Left lung (tissue), 14 donors: ENCODE data around the gene ULK3. TPM values are rescaled to one million over a fixed set of nuclear protein-coding genes. Genes with fewer than 3 reads are reported as not detected.

Experiments
- ATAC-seq: fragments of 200-7000 bp; cut with Tn5 transposase; one replicate; pipeline ENCODE4 v1.9.1; 2020; ENCODE audit warnings: moderate library complexity
- DNase-seq, 4 donors: peaks; one replicate each; pipeline ENCODE4 v3.0.0-alpha.2; 2013 to 2020
- H3K27ac ChIP-seq, 2 donors: fragments of 200-600 bp; sonication (generic) in 1 of 2; one replicate each; pipeline versions ENCODE4 v1.5.0 to v1.8.0; 2020 to 2021
- H3K27me3 ChIP-seq, 2 donors: fragments of 200-600 bp; sonication (generic) in 1 of 2; one replicate each; pipeline versions ENCODE4 v1.5.0 to v1.8.0; 2020 to 2021
- H3K36me3 ChIP-seq, 2 donors: fragments of 200-600 bp; sonication (generic) in 1 of 2; one replicate each; pipeline versions ENCODE4 v1.5.0 to v1.8.0; 2020 to 2021
- H3K4me1 ChIP-seq, 2 donors: fragments of 200-600 bp; one replicate each; pipeline ENCODE4 v1.8.0; 2021
- H3K4me3 ChIP-seq, 2 donors: fragments of 200-600 bp; sonication (generic) in 1 of 2; one replicate each; pipeline versions ENCODE4 v1.5.0 to v1.8.0; 2020 to 2021; ENCODE audit warnings: mild to moderate bottlenecking in 1 of 2
- H3K9me3 ChIP-seq, 2 donors: fragments of 200-600 bp; sonication (generic) in 1 of 2; one replicate each; pipeline versions ENCODE4 v1.5.0 to v1.8.0; 2020 to 2021
- intact Hi-C, 2 donors: fragments of 100-400 bp; cut with DNase I; formaldehyde crosslinking; loops; one replicate each; pipeline versions ENCODE4 v1.11.2 to v1.14.2; 2022
- long read RNA-seq, 12 donors: library from polyadenylated mRNA in 2 of 12; unstranded in 2 of 12; transcript quantifications; one replicate each; pipeline ENCODE4 v2.0.0 and lab custom pipeline, GENCODE V29; 2019 to 2026
- polyA plus RNA-seq, 6 donors: library from polyadenylated mRNA; unstranded; fragments of 120-200 nt; gene quantifications; one replicate each; pipeline ENCODE4 v1.2.1, GENCODE V29; 2013; ENCODE audit not compliant: insufficient read length in 6 of 6
- total RNA-seq, 2 donors: library from RNA; stranded (reverse); fragmentation: NEBNext Ultra II Directional; extraction: Animal tissue kit (Norgen Biotek cat#: 25700); gene quantifications; one replicate each; pipeline ENCODE4 v1.2.1, GENCODE V29; 2021
- TF ChIP-seq, protein P1 (sequence below), 2 donors: fragments of 200-600 bp; sonication (generic) in 1 of 2; IDR thresholded peaks; one replicate each; pipeline versions ENCODE4 v1.5.0 to v1.8.0; 2021; ENCODE audit warnings: antibody characterized with exemption in 2 of 2
- donor health status: DM: no; HTN: yes; CAD: no.
- donor health status: DM: no; HTN: no; CAD: no.

ULK3 gene, protein sequence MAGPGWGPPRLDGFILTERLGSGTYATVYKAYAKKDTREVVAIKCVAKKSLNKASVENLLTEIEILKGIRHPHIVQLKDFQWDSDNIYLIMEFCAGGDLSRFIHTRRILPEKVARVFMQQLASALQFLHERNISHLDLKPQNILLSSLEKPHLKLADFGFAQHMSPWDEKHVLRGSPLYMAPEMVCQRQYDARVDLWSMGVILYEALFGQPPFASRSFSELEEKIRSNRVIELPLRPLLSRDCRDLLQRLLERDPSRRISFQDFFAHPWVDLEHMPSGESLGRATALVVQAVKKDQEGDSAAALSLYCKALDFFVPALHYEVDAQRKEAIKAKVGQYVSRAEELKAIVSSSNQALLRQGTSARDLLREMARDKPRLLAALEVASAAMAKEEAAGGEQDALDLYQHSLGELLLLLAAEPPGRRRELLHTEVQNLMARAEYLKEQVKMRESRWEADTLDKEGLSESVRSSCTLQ
- total RNA-seq = 10 to 100 TPM; 37.4 to 45.1 TPM
- polyA plus RNA-seq = 10 to 100 TPM; 27.3 to 44.8 (median 34.9) TPM
- long read RNA-seq, donor 1, partial matches to known transcripts = 15 of 18 reads
- long read RNA-seq, donor 1, other reads (novel, unspliced or antisense) = 0 of 18 reads
- long read RNA-seq, donor 2, partial matches to known transcripts = 0 of 3 reads
- long read RNA-seq, donor 2, other reads (novel, unspliced or antisense) = 0 of 3 reads
- long read RNA-seq, donor 3, partial matches to known transcripts = 0 of 3 reads
- long read RNA-seq, donor 3, other reads (novel, unspliced or antisense) = 0 of 3 reads
- long read RNA-seq, donor 4, partial matches to known transcripts = 3 of 13 reads
- long read RNA-seq, donor 4, other reads (novel, unspliced or antisense) = 6 of 13 reads
- long read RNA-seq, donor 5, partial matches to known transcripts = 0 of 2 reads
- long read RNA-seq, donor 5, other reads (novel, unspliced or antisense) = 0 of 2 reads
- long read RNA-seq, donor 6, partial matches to known transcripts = 0 of 2 reads
- long read RNA-seq, donor 6, other reads (novel, unspliced or antisense) = 0 of 2 reads
- long read RNA-seq, donor 7, partial matches to known transcripts = 0 of 4 reads
- long read RNA-seq, donor 7, other reads (novel, unspliced or antisense) = 0 of 4 reads
- long read RNA-seq, donor 8, partial matches to known transcripts = 0 of 3 reads
- long read RNA-seq, donor 8, other reads (novel, unspliced or antisense) = 0 of 3 reads
- long read RNA-seq, donor 9 = 0 reads
- long read RNA-seq, donor 10, transcript ULK3-220 (16 exons, 2,611 nt) = major isoform, 7 of 22 reads
- long read RNA-seq, donor 10, partial matches to known transcripts = 1 of 22 reads
- long read RNA-seq, donor 10, other reads (novel, unspliced or antisense) = 12 of 22 reads
- long read RNA-seq, donor 11 = 0 reads
- long read RNA-seq, donor 12, partial matches to known transcripts = 0 of 2 reads
- long read RNA-seq, donor 12, other reads (novel, unspliced or antisense) = 0 of 2 reads

DNA sequence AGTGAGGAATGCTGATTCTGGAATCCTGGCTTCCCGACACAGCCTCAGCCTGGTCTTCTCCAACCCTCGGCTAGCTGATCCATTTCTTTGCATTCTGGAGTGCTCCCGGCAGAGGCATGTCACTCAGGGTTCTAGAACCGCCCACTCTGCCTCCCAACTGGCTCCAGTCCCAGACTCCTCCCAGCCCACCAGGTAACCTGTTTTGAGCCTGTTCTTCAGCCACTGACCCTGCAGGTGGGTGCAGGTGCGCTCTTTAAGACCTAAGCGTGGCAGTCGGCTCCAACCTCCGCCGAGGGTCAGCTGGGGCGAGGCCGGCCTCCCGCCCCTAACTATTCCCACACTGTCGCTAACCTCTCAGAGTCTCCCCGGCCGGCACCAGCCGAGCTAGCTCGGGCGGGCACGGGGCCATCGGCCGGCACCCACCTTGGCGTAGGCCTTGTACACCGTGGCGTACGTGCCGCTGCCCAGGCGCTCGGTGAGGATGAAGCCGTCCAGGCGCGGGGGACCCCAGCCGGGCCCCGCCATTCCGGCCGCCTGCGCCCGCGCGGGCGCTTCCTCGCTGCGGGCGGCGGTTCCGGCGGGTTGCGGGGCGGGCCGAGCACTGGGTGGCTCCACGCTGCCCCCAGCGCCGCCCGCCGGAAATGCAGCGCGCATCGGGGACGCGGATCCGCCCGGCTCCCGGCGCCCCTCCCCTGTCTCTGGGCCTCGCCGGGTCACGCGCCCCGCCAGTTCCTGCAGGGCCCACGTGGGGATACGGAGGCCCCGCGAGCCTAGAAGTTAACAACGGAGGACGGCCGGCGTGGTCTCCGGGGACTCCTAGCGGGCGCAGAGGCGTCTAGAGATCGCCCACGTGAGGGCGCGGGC, at the start of gene ULK3:
Gene ULK3, minus strand, starts transcription at position 576 of the 864 bp plus-strand sequence. Its CDS starts 51 bp downstream, at position 525.
- no peaks in the 10 kb centered on the region for H3K9me3 ChIP-seq
- intact Hi-C loops = no loop called here
- ATAC-seq = peak; percentile 96
- H3K27me3 ChIP-seq = no peaks in the 10 kb centered on the region
- TF ChIP-seq, protein P1, sequence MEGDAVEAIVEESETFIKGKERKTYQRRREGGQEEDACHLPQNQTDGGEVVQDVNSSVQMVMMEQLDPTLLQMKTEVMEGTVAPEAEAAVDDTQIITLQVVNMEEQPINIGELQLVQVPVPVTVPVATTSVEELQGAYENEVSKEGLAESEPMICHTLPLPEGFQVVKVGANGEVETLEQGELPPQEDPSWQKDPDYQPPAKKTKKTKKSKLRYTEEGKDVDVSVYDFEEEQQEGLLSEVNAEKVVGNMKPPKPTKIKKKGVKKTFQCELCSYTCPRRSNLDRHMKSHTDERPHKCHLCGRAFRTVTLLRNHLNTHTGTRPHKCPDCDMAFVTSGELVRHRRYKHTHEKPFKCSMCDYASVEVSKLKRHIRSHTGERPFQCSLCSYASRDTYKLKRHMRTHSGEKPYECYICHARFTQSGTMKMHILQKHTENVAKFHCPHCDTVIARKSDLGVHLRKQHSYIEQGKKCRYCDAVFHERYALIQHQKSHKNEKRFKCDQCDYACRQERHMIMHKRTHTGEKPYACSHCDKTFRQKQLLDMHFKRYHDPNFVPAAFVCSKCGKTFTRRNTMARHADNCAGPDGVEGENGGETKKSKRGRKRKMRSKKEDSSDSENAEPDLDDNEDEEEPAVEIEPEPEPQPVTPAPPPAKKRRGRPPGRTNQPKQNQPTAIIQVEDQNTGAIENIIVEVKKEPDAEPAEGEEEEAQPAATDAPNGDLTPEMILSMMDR (IDR thresholded peaks at IDR 0.05) = peak; percentile 76 to 86
- peaks cover 17 to 30% of the 10 kb centered on the region in 2 donors for H3K4me1 ChIP-seq
- peak; percentile 87 to 99 (median 92) for DNase-seq
- peak within 1 kb of the TSS; percentile 80 to 89 for H3K4me3 ChIP-seq
- H3K36me3 ChIP-seq = peaks cover 0 to 66% of the 10 kb centered on the region in 2 donors
- H3K27ac ChIP-seq = peak within 1 kb of the TSS; percentile 84 to 87

DNA sequence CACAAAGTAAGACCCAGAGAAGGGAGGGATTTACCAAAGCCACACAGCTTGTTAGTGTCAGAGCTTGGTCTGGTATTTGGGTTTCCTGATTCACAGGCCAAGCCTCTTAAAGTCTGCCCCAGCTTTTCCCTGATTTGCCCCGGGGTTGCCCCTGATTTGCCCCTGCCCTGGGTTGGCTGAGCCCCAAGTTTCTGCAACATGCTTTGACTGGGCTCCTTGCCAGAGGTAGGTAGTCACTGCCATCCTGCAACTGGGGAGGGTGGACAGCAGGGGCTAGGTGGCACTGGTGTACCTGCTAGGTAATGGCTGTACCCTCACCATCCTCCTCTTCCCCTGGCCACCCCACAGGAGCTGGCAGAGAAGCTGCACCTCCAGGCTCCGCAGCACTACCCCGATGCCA, 49.4 kb upstream of the ULK3 start:
- TF ChIP-seq, protein P1 (IDR thresholded peaks at IDR 0.05) = no peak
- Histone ChIP-seq H3K36me3 (peaks cover 0 to 22% of the 10 kb centered on the region in 2 donors), H3K4me1 (peaks cover 0 to 21% of the 10 kb centered on the region in 2 donors), H3K27me3 (no peaks in the 10 kb centered on the region), H3K4me3 (no peak overlapping the region), H3K27ac (no peak overlapping the region), H3K9me3 (no peaks in the 10 kb centered on the region)
- no peak for ATAC-seq
- intact Hi-C loops = no loop called here
- DNase-seq = no peak

DNA sequence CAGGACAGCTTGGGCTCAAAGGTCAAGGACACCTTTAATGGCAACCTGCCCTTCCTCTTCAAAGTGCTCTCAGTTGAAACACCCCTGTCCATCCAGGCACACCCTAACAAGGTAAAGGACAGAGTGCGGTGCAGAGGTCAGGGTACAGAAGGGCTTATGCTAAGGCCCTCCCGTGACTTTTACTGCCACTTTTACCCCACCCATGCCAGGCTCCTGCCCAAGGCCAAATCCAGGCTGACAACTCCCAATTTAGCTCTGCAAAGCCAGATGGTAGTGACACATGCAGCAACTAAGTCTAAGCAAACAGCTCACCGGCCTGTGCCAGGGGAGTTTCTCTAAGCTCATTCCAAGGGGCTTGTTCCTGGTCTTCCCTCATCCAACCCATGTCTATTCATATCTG, 48.5 kb upstream of the ULK3 start:
- no peak for ATAC-seq
- Histone ChIP-seq H3K4me1 (peaks cover 0 to 21% of the 10 kb centered on the region in 2 donors), H3K27ac (no peak overlapping the region), H3K4me3 (no peak overlapping the region), H3K9me3 (no peaks in the 10 kb centered on the region), H3K27me3 (no peaks in the 10 kb centered on the region), H3K36me3 (peaks cover 0 to 13% of the 10 kb centered on the region in 2 donors)
- TF ChIP-seq, protein P1 (IDR thresholded peaks at IDR 0.05) = no peak
- intact Hi-C loops = no loop called here
- DNase-seq = no peak

DNA sequence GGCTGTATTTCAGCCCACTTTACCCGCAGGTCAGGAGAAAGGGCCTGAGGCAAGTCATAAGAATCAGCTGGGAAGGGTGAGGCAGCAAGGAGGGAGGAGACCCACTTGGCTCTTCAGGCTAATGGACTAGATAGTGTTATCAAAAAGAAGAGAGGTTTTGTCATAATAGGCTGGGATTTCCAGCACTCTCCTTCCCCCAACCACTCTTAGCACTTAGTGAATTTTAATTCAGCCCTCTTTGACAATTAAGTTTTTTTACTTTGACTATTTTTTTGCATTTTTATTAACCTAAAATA, 47.7 kb upstream of the ULK3 start:
- no peak for ATAC-seq
- Histone ChIP-seq H3K27ac (peak overlapping the region; percentile 23 to 76), H3K9me3 (no peaks in the 10 kb centered on the region), H3K4me3 (peak overlapping the region; percentile 68 to 77), H3K27me3 (no peaks in the 10 kb centered on the region), H3K4me1 (peaks cover 0 to 21% of the 10 kb centered on the region in 2 donors), H3K36me3 (peaks cover 0 to 10% of the 10 kb centered on the region in 2 donors)
- intact Hi-C loops = no loop called here
- TF ChIP-seq, protein P1 (IDR thresholded peaks at IDR 0.05) = no peak
- DNase-seq = no peak
